Mesenchymal stem cell (in vitro differentiated cells and primary cell): ENCODE results near the gene WNK1.
A peak's percentile ranks its signal among the peaks of the same experiment; 100 is the strongest.

Source experiments
- DNase-seq: peaks from one replicate; pipeline ENCODE4 v3.0.0-alpha.2; 2013
- H2AFZ ChIP-seq: one replicate; pipeline ENCODE4 v1.6.1; 2013; ENCODE audit warnings: low read depth, mild to moderate bottlenecking, control low read depth, inconsistent platforms, low read length, moderate library complexity
- H2AK5ac ChIP-seq: 2 replicates; pipeline ENCODE4 v1.6.1; 2013; ENCODE audit warnings: low read length, moderate library complexity, mild to moderate bottlenecking, inconsistent platforms; ENCODE audit not compliant: severe bottlenecking
- H2BK120ac ChIP-seq: one replicate; pipeline ENCODE4 v1.6.1; 2013; ENCODE audit warnings: low read depth, mild to moderate bottlenecking, inconsistent platforms, low read length, moderate library complexity
- H2BK12ac ChIP-seq, 2 experiments: one replicate each; pipeline ENCODE4 v1.6.1; 2013; ENCODE audit warnings: inconsistent platforms in 2 of 2, low read length in 2 of 2, mild to moderate bottlenecking in 2 of 2, moderate library complexity in 2 of 2, control low read depth in 1 of 2
- H2BK15ac ChIP-seq: one replicate; pipeline ENCODE4 v1.6.1; 2013; ENCODE audit warnings: mild to moderate bottlenecking, low read depth, inconsistent platforms; ENCODE audit not compliant: poor library complexity, severe bottlenecking
- H2BK5ac ChIP-seq: 2 replicates; pipeline ENCODE4 v1.6.1; 2013; ENCODE audit warnings: low read depth, mild to moderate bottlenecking, low read length, control low read depth, inconsistent platforms; ENCODE audit not compliant: poor library complexity, severe bottlenecking
- H3K14ac ChIP-seq, 2 experiments: one replicate each; pipeline ENCODE4 v1.6.1; 2013; ENCODE audit warnings: inconsistent platforms in 2 of 2, low read length in 2 of 2, control low read depth in 1 of 2, mild to moderate bottlenecking in 1 of 2, moderate library complexity in 1 of 2
- H3K18ac ChIP-seq, 2 experiments: one replicate each; pipeline ENCODE4 v1.6.1; 2013; ENCODE audit warnings: inconsistent platforms in 2 of 2, low read length in 2 of 2, control low read depth in 1 of 2, low read depth in 1 of 2, mild to moderate bottlenecking in 1 of 2
- H3K23ac ChIP-seq, 2 experiments: one replicate each; pipeline ENCODE4 v1.6.1; 2013; ENCODE audit warnings: inconsistent platforms in 2 of 2, low read length in 2 of 2, mild to moderate bottlenecking in 2 of 2, moderate library complexity in 2 of 2, control low read depth in 1 of 2
- H3K27ac ChIP-seq: 2 replicates; pipeline ENCODE4 v1.5.1; 2013; ENCODE audit warnings: mild to moderate bottlenecking, moderate library complexity, low read length, control low read depth, inconsistent platforms; ENCODE audit not compliant: poor library complexity, severe bottlenecking
- H3K27me3 ChIP-seq, 2 experiments: 2 replicates each; pipeline versions ENCODE4 v1.6.1 to v1.7.0; 2013; ENCODE audit warnings: low read length in 2 of 2, mild to moderate bottlenecking in 2 of 2, moderate library complexity in 2 of 2, control low read depth in 1 of 2, inconsistent platforms in 1 of 2; ENCODE audit not compliant: control insufficient read depth in 1 of 2, insufficient read depth in 1 of 2
- H3K36me3 ChIP-seq, 2 experiments: 2 replicates each; pipeline versions ENCODE4 v1.6.1 to v1.7.0; 2013; ENCODE audit warnings: low read length in 2 of 2, control low read depth in 1 of 2, inconsistent platforms in 1 of 2, low read depth in 1 of 2, mild to moderate bottlenecking in 1 of 2; ENCODE audit not compliant: insufficient read depth in 2 of 2, control insufficient read depth in 1 of 2
- H3K4ac ChIP-seq, 2 experiments: one replicate each; pipeline ENCODE4 v1.6.1; 2013; ENCODE audit warnings: inconsistent platforms in 2 of 2, low read length in 2 of 2, mild to moderate bottlenecking in 2 of 2, moderate library complexity in 2 of 2, control low read depth in 1 of 2, low read depth in 1 of 2
- H3K4me1 ChIP-seq: 2 replicates; pipeline ENCODE4 v1.6.1; 2013; ENCODE audit warnings: low read depth, low read length, control low read depth; ENCODE audit not compliant: control insufficient read depth, insufficient read depth
- H3K4me2 ChIP-seq: 2 replicates; pipeline ENCODE4 v1.6.1; 2013; ENCODE audit warnings: low read length, mild to moderate bottlenecking, inconsistent platforms; ENCODE audit not compliant: poor library complexity, severe bottlenecking
- H3K4me3 ChIP-seq, 2 experiments: 2 replicates each; pipeline versions ENCODE4 v1.5.1 to v1.7.0; 2013; ENCODE audit warnings: low read length in 2 of 2, mild to moderate bottlenecking in 2 of 2, control low read depth in 1 of 2, low read depth in 1 of 2; ENCODE audit not compliant: insufficient read depth in 1 of 2
- H3K79me1 ChIP-seq: replicated peaks from 2 replicates; pipeline ENCODE4 v1.6.1; 2013; ENCODE audit warnings: mild to moderate bottlenecking, control low read depth, low read length, inconsistent platforms; ENCODE audit not compliant: poor library complexity, severe bottlenecking
- H3K9ac ChIP-seq: 2 replicates; pipeline ENCODE4 v1.7.0; 2013; ENCODE audit warnings: mild to moderate bottlenecking, low read length, moderate library complexity
- H3K9me3 ChIP-seq: 2 replicates; pipeline ENCODE4 v1.7.0; 2013; ENCODE audit warnings: mild to moderate bottlenecking, low read length; ENCODE audit not compliant: control insufficient read depth
- H4K8ac ChIP-seq: one replicate; pipeline ENCODE4 v1.6.1; 2013; ENCODE audit warnings: inconsistent platforms, mild to moderate bottlenecking, low read length, moderate library complexity
- H4K91ac ChIP-seq: one replicate; pipeline ENCODE4 v1.6.1; 2013; ENCODE audit warnings: mild to moderate bottlenecking, low read length, inconsistent platforms
- WGBS: methylation state at CpG from one replicate; pipeline ENCODE4 v1.1.7; 2013; ENCODE audit warnings: mixed read lengths; 5-methylcytosine and 5-hydroxymethylcytosine counted together

Gene WNK1

GRCh38 chr12:949453-950191 is 197.2 kb downstream of the WNK1 start, which contains the start of gene RAD52:
Gene RAD52, minus strand, starts transcription at chr12:949694. Its CDS starts 16,636 bp downstream, at chr12:933058.
- Histone ChIP-seq H2BK12ac (peak within 1 kb of the TSS in 1 of 2 experiments; percentile 59), H2BK5ac (peak within 1 kb of the TSS; percentile 95), H3K23ac (peak within 1 kb of the TSS; percentile 2 to 96), H3K36me3 (no peaks in the 10 kb centered on the region), H3K4me3 (peak within 1 kb of the TSS; percentile 80 to 97), H3K27ac (peak within 1 kb of the TSS; percentile 99), H3K4me2 (peak within 1 kb of the TSS; percentile 54), H3K14ac (peak within 1 kb of the TSS in 1 of 2 experiments; percentile 61), H4K91ac (peak within 1 kb of the TSS; percentile 90), H3K18ac (peak within 1 kb of the TSS; percentile 90 to 98), H3K4ac (peak within 1 kb of the TSS; percentile 89 to 98), H2AK5ac (peak within 1 kb of the TSS; percentile 78), H3K9me3 (no peaks in the 10 kb centered on the region), H2BK15ac (peak within 1 kb of the TSS; percentile 89), H3K4me1 (peaks cover 10% of the 10 kb centered on the region), H3K79me1 (no peaks in the 10 kb centered on the region), H2AFZ (peak within 1 kb of the TSS; percentile 79), H2BK120ac (peak within 1 kb of the TSS; percentile 54), H3K9ac (peak within 1 kb of the TSS; percentile 95), H4K8ac (peak within 1 kb of the TSS; percentile 99), H3K27me3 (no peaks in the 10 kb centered on the region)
- WGBS = 2% methylated on average over 48 of the region's 58 CpGs
- DNase-seq = peak; percentile 99

- no peak overlapping the region for H2BK12ac ChIP-seq
- H3K9ac ChIP-seq = no peak overlapping the region
- peaks cover 10% of the 10 kb centered on the region for H3K4me1 ChIP-seq
- H3K23ac ChIP-seq = no peak overlapping the region
- no peak overlapping the region for H2BK5ac ChIP-seq
- H3K4me2 ChIP-seq = no peak overlapping the region
- no peak overlapping the region for H3K27ac ChIP-seq
- WGBS = no CpG with 5 or more reads among the region's 1 CpG
- H3K36me3 ChIP-seq = no peaks in the 10 kb centered on the region
- no peak overlapping the region for H4K91ac ChIP-seq
- no peak overlapping the region for H2AFZ ChIP-seq
- no peak overlapping the region for H3K14ac ChIP-seq
- DNase-seq = no peak
- H3K4me3 ChIP-seq = no peak overlapping the region
- H2BK15ac ChIP-seq = no peak overlapping the region
- no peaks in the 10 kb centered on the region for H3K79me1 ChIP-seq
- H3K9me3 ChIP-seq = no peaks in the 10 kb centered on the region
- no peak overlapping the region for H2AK5ac ChIP-seq
- no peak overlapping the region for H3K18ac ChIP-seq
- H4K8ac ChIP-seq = no peak overlapping the region
- H3K27me3 ChIP-seq = no peaks in the 10 kb centered on the region
- no peak overlapping the region for H2BK120ac ChIP-seq
- no peak overlapping the region for H3K4ac ChIP-seq
These were observed 198.8 kb downstream of the WNK1 start for GRCh38 chr12:951176-951575.

DNA sequence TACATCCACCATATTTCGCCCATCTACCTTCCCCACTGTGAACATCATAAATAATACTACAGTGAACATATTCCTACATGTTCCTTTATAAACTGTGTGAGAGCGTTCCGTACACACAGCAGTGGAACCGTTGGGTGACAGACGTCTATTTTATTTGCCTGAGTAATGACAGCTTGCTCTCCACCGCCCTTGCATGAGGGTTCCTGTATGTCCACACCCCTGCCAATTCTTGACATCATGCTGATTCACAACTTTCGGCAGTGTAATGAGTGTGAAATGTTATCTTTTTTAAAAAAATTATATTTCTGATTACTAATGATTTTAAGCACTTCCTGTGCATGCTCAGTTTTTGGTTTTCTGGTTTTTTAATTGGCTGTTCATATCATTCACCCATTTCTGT is 201.4 kb downstream of the WNK1 start:
- Histone ChIP-seq H3K4me3 (peak overlapping the region in 1 of 2 experiments; percentile 56), H3K27ac (peak overlapping the region; percentile 22), H3K9me3 (no peaks in the 10 kb centered on the region), H3K23ac (no peak overlapping the region), H3K36me3 (no peaks in the 10 kb centered on the region), H2BK120ac (no peak overlapping the region), H2BK5ac (no peak overlapping the region), H4K8ac (peak overlapping the region; percentile 71), H3K9ac (peak overlapping the region; percentile 35), H3K14ac (no peak overlapping the region), H3K18ac (no peak overlapping the region), H3K27me3 (no peaks in the 10 kb centered on the region), H3K79me1 (peaks cover 3% of the 10 kb centered on the region), H2AFZ (no peak overlapping the region), H4K91ac (no peak overlapping the region), H3K4ac (no peak overlapping the region), H2BK15ac (no peak overlapping the region), H2AK5ac (no peak overlapping the region), H2BK12ac (no peak overlapping the region), H3K4me2 (no peak overlapping the region), H3K4me1 (peaks cover 7% of the 10 kb centered on the region)
- 73% methylated on average over 5 of the region's 7 CpGs for WGBS
- peak; percentile 18 for DNase-seq

- no peak overlapping the region for H2BK12ac ChIP-seq
- no peak for DNase-seq
- peaks cover 3% of the 10 kb centered on the region for H3K79me1 ChIP-seq
- no peak overlapping the region for H2AFZ ChIP-seq
- peaks cover 7% of the 10 kb centered on the region for H3K4me1 ChIP-seq
- no peak overlapping the region for H3K4me2 ChIP-seq
- H3K18ac ChIP-seq = no peak overlapping the region
- H4K8ac ChIP-seq = no peak overlapping the region
- no peak overlapping the region for H2BK15ac ChIP-seq
- no peaks in the 10 kb centered on the region for H3K9me3 ChIP-seq
- no peak overlapping the region for H3K9ac ChIP-seq
- no peak overlapping the region for H3K4me3 ChIP-seq
- H3K4ac ChIP-seq = no peak overlapping the region
- no peak overlapping the region for H2BK120ac ChIP-seq
- H3K36me3 ChIP-seq = no peaks in the 10 kb centered on the region
- no peak overlapping the region for H4K91ac ChIP-seq
- H3K27me3 ChIP-seq = no peaks in the 10 kb centered on the region
- H2BK5ac ChIP-seq = no peak overlapping the region
- H3K23ac ChIP-seq = no peak overlapping the region
- H2AK5ac ChIP-seq = no peak overlapping the region
- H3K27ac ChIP-seq = no peak overlapping the region
- no peak overlapping the region for H3K14ac ChIP-seq
These were observed 202.4 kb downstream of the WNK1 start for GRCh38 chr12:954741-955140.
